ENCODE measurements around the gene NAT9.

NAT9 gene

GRCh38 chr17:74805591-74805991 lies 29.4 kb upstream of the NAT9 start:
- no peak for DNase-seq

- DNase-seq = no peak
These were observed 28.5 kb upstream of the NAT9 start for GRCh38 chr17:74804683-74805082.

GRCh38 chr17:74803971-74804370 lies 27.8 kb upstream of the NAT9 start:
- no peak for DNase-seq

GRCh38 chr17:74803388-74803930 lies 27.3 kb upstream of the NAT9 start:
- no peak for DNase-seq

- no peak for DNase-seq
These were observed 25.8 kb upstream of the NAT9 start for GRCh38 chr17:74801896-74802295.

- no peak for DNase-seq
These were observed 24.4 kb upstream of the NAT9 start for GRCh38 chr17:74800531-74800930.

- DNase-seq = no peak
These were observed 23.0 kb upstream of the NAT9 start for GRCh38 chr17:74799097-74799496.

GRCh38 chr17:74798239-74798707 lies 22.1 kb upstream of the NAT9 start:
- DNase-seq = no peak

GRCh38 chr17:74797824-74798223 lies 21.7 kb upstream of the NAT9 start:
- DNase-seq = no peak

- DNase-seq = no peak
These were observed 20.7 kb upstream of the NAT9 start for GRCh38 chr17:74796866-74797265.

- no peak for DNase-seq
These were observed 20.1 kb upstream of the NAT9 start for GRCh38 chr17:74796211-74796610.

- DNase-seq = no peak
These were observed 19.3 kb upstream of the NAT9 start for GRCh38 chr17:74795327-74796020.

GRCh38 chr17:74792586-74793105 lies 16.5 kb upstream of the NAT9 start:
- DNase-seq = no peak

- DNase-seq = no peak
These were observed 14.3 kb upstream of the NAT9 start for GRCh38 chr17:74790161-74791058.

- no peak for DNase-seq
These were observed 10.4 kb upstream of the NAT9 start for GRCh38 chr17:74786431-74787055.

- no peak for DNase-seq
These were observed 9.8 kb upstream of the NAT9 start for GRCh38 chr17:74785981-74786360.

- no peak for DNase-seq
These were observed 9.2 kb upstream of the NAT9 start for GRCh38 chr17:74785096-74785980.

- no peak for DNase-seq
These were observed 8.1 kb upstream of the NAT9 start for GRCh38 chr17:74784125-74784810.

- no peak for DNase-seq
These were observed 6.4 kb upstream of the NAT9 start for GRCh38 chr17:74782571-74782970.

- peak in 2 of 5 experiments; percentile 21 to 74 for DNase-seq
These were observed 4.5 kb upstream of the NAT9 start for GRCh38 chr17:74780443-74781238.

All from T-helper 2 cell (primary cell).